ENCODE results near the gene FOLR1. TPM values are rescaled to one million over a fixed set of nuclear protein-coding genes. Genes with fewer than 3 reads are reported as not detected.

The FOLR1 gene
- total RNA-seq, 1 donor from 2014 or later = not detected

DNA sequence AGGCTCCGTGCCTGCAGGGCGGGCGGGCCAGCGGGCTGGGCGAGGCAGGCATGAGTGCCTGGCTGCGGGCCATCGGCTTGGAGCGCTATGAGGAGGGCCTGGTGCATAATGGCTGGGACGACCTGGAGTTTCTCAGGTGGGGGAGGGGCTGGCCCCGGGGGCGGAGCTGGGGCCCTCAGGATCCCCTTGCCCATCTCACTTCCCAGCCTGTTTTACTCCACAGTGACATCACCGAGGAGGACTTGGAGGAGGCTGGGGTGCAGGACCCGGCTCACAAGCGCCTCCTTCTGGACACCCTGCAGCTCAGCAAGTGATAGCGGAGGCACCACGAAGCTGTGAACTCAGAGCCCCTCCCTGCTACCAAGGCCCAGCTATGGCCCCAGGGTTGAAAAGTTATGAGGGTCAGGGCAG is 46.1 kb downstream of the FOLR1 start:
- Mint-ChIP-seq H3K27ac (no peak overlapping the region), H3K9me3 (no peaks in the 10 kb centered on the region), H3K27me3 (peaks cover 33% of the 10 kb centered on the region), H3K36me3 (ENCODE audit: low read depth) (peaks cover 42% of the 10 kb centered on the region), H3K4me1 (peaks cover 41% of the 10 kb centered on the region), H3K4me3 (no peak overlapping the region)
- CTCF ChIA-PET = interaction anchor here (0.8 to 1.9 kb wide), 7 partner anchors 11 to 213 kb away, joined by 3 to 11 read pairs (median 4); no protein-coding TSS in a partner anchor
- ATAC-seq (ENCODE audit: low read depth) = peak; percentile 68
- intact Hi-C loops (cut with micrococcal nuclease) = loop anchor here (1.0 to 2.0 kb wide), 3 partner anchors 13 to 213 kb away; partner anchors contain the start of gene INPPL1
- TF ChIP-seq, protein P1, sequence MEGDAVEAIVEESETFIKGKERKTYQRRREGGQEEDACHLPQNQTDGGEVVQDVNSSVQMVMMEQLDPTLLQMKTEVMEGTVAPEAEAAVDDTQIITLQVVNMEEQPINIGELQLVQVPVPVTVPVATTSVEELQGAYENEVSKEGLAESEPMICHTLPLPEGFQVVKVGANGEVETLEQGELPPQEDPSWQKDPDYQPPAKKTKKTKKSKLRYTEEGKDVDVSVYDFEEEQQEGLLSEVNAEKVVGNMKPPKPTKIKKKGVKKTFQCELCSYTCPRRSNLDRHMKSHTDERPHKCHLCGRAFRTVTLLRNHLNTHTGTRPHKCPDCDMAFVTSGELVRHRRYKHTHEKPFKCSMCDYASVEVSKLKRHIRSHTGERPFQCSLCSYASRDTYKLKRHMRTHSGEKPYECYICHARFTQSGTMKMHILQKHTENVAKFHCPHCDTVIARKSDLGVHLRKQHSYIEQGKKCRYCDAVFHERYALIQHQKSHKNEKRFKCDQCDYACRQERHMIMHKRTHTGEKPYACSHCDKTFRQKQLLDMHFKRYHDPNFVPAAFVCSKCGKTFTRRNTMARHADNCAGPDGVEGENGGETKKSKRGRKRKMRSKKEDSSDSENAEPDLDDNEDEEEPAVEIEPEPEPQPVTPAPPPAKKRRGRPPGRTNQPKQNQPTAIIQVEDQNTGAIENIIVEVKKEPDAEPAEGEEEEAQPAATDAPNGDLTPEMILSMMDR (IDR thresholded peaks at IDR 0.05) = no peak
- DNase-seq = no peak
- POLR2A ChIA-PET = interaction anchor here (0.8 to 3.3 kb wide), 2 partner anchors 10 to 14 kb away, joined by 3 to 21 read pairs; partner anchors contain the start of gene INPPL1

DNA sequence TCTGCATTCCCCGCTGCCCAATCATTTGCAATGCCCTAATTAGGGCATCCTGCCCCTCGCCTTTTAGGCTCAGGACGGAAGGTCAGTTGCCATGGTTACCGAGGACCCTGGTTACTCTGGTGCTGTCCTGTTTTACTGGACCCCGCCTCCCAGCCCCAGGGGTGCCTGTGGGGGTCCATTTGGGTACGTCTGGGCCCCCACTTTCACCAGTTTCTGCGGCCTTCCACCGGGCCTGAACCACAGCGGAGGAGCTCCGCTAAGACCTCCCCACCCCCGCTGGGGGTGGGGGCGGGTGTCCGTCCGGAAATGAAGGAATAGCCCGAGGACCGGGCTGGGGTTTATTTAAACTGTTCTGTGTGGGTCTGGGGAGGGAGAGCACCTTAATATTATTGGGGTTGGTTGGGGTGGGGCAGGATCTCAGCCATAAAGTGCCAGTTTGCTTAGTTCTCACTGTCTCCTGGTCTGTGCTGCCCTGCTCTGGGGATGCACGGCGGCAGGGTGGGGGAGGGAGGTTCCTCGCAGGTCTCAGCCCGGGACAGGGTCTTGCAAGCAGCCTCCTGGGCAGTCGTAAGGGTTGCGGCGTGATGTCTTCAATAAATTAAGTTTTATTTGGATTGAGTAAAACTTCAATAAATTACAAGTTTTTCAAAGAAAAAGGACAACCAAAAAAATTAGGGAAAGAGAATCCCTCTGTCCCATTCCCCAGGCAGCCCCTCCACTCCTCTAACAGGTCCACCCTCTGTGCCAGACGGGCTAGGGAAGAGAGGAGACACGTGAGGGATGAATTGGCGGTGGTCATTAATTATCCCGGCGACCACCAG is 46.8 kb downstream of the FOLR1 start:
- Mint-ChIP-seq H3K9me3 (no peaks in the 10 kb centered on the region), H3K4me1 (peaks cover 40% of the 10 kb centered on the region), H3K36me3 (ENCODE audit: low read depth) (peaks cover 37% of the 10 kb centered on the region), H3K27ac (no peak overlapping the region), H3K27me3 (peaks cover 37% of the 10 kb centered on the region), H3K4me3 (no peak overlapping the region)
- intact Hi-C loops (cut with micrococcal nuclease) = loop anchor here (1.0 to 2.0 kb wide), 3 partner anchors 14 to 213 kb away; partner anchors contain the start of gene INPPL1
- DNase-seq (no peak), ATAC-seq (ENCODE audit: low read depth) (no peak)
- ChIA-PET POLR2A (interaction anchor here (0.7 to 3.3 kb wide), 3 partner anchors 11 to 15 kb away, joined by 3 to 21 read pairs (median 3); partner anchors contain the start of gene INPPL1), CTCF (interaction anchor here (0.8 to 1.9 kb wide), 7 partner anchors 10 to 213 kb away, joined by 3 to 11 read pairs (median 4); no protein-coding TSS in a partner anchor)
- TF ChIP-seq, protein P1 (IDR thresholded peaks at IDR 0.05) = no peak

DNA sequence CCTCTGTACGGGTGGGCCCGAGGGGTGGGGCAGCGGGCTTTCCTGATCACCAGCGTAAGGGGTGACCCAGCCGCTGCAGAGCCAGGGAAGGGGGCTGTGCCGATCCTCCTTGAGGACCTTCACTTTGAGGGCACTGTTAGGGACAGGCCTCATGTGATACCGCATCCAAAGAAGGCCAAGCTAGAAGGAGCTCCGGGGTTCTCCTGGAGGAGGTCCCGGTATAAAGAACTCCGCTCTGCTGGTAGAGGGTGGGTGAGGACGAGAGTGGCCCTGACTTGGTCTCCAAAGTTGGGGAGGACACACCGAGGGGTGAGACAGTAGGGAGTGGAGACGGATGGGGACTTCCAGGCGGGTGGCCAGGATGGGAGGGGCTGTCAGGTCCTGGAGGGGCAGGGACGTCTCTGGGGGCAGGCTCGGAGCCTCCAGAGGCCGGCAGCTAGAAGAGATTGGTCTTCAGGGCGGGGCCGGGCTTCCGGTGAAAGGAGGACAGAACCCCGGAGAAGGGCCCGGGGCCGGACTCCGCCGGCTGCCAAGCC is 47.4 kb downstream of the FOLR1 start:
- intact Hi-C loops (cut with micrococcal nuclease) = loop anchor here (2.0 kb wide), 1 partner anchor 15 kb away; the partner anchor contains the start of gene INPPL1
- ChIA-PET POLR2A (interaction anchor here (0.7 kb wide), 1 partner anchor 14 kb away, joined by 3 read pairs; no protein-coding TSS in a partner anchor), CTCF (interaction anchor here (1.9 kb wide), 1 partner anchor 214 kb away, joined by 7 read pairs; no protein-coding TSS in a partner anchor)
- TF ChIP-seq, protein P1 (IDR thresholded peaks at IDR 0.05) = no peak
- Mint-ChIP-seq H3K36me3 (ENCODE audit: low read depth) (peaks cover 30% of the 10 kb centered on the region), H3K27ac (no peak overlapping the region), H3K4me1 (peaks cover 34% of the 10 kb centered on the region), H3K9me3 (no peaks in the 10 kb centered on the region), H3K4me3 (peak overlapping the region; percentile 77), H3K27me3 (peaks cover 38% of the 10 kb centered on the region)
- ATAC-seq (ENCODE audit: low read depth) = peak; percentile 31
- DNase-seq = no peak

DNA sequence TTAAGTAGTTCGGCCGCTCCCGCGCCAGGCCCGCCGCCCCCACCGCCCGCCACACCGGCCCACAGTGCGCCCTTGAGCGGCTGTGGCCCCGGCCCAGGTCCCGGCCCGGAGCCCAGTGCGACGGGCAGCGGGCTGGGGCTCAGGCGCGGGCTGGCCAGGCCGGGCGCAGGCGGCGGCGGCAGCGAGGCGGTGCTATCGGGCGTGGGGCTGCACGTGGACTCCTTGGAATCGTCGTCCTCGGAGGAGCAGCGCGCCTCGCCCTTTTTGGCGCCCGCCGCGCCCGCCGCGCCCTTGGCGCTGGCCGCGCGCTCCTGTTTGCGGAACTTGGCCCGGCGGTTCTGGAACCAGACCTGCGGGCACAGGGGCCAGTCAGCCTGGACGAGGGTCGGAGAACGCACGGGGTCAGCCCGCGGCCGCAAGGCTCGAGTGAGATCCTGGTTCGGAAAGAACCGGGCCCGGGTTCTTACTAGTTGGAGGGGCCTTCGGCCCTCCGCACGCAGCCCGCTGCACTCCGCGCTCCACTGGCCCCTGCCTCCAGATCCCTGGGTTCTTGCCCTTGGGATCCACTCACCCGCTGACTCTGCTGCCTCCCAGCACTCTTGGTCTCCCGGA is 48.0 kb downstream of the FOLR1 start:
- H3K4me3 Mint-ChIP-seq = peak overlapping the region; percentile 74
- no peaks in the 10 kb centered on the region for H3K9me3 Mint-ChIP-seq
- peaks cover 34% of the 10 kb centered on the region for H3K4me1 Mint-ChIP-seq
- ATAC-seq (ENCODE audit: low read depth) (no peak), DNase-seq (no peak)
- ChIA-PET CTCF (no interaction called here), POLR2A (interaction anchor here (0.7 kb wide), 1 partner anchor 15 kb away, joined by 3 read pairs; no protein-coding TSS in a partner anchor)
- H3K27ac Mint-ChIP-seq = no peak overlapping the region
- intact Hi-C loops (cut with micrococcal nuclease) = loop anchor here (2.0 to 5.0 kb wide), 2 partner anchors 15 to 172 kb away; partner anchors contain the start of gene INPPL1
- peaks cover 43% of the 10 kb centered on the region for H3K27me3 Mint-ChIP-seq
- TF ChIP-seq, protein P1 (IDR thresholded peaks at IDR 0.05) = no peak
- peaks cover 25% of the 10 kb centered on the region for H3K36me3 Mint-ChIP-seq (ENCODE audit: low read depth)
